Peyer's patch (tissue), 4 donors: ENCODE results near the gene ACTRT3.

Experiments
- CTCF ChIP-seq, 6 experiments: fragments of 450-650 bp in 4 of 6; fragments of 200-600 bp in 2 of 6; sonication (generic) in 1 of 6; IDR thresholded peaks; one replicate each; pipeline ENCODE4 v1.5.1; 2017 to 2019; ENCODE audit warnings: antibody characterized with exemption in 6 of 6, mild to moderate bottlenecking in 3 of 6, moderate library complexity in 1 of 6
- POLR2A ChIP-seq, 2 donors: fragments of 450-650 bp; IDR thresholded peaks; one replicate each; pipeline ENCODE4 v1.5.1; 2017; ENCODE audit warnings: antibody characterized with exemption in 2 of 2, mild to moderate bottlenecking in 2 of 2, moderate library complexity in 2 of 2

DNA sequence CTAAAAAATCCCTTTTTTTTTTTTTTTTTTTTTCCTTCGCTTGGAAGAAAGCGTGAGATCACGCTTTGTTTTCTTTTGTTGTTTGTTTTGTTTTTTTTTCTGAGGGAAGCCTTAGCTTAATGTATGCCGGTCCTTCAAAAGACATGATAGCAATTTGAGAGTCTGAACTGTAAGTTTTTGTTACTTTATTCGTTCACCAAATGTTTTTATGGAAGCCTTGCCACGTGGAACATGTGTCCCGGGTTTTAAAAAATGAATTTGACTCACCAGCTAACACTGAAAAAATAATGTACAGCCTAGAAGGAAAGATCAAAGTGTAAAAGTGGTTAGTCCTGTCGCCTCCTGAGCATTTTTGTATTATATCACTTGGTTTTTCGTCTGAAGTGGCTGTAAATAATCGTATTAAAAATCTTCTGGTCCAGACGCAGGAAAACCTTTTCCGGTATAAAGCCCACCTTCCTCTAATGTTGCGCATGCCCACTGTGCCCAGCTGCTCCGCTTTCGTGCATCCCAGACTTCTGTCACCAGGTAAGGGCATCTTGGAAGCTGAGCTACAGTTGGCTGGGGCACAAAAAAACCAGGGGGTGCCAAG is 3.0 kb upstream of the ACTRT3 start:
- TF ChIP-seq CTCF (IDR thresholded peaks at IDR 0.05) (no peak), POLR2A (IDR thresholded peaks at IDR 0.05) (no peak)
